GM18502 (cell line): ENCODE data around the gene FZD10.

Source experiments
- ATAC-seq: cut with Tn5 transposase; IDR thresholded peaks from one replicate; pipeline ENCODE4 v1.9.1; 2021; ENCODE audit warnings: mild to moderate bottlenecking; ENCODE audit not compliant: unreplicated experiment, poor library complexity

Gene FZD10

GRCh38 chr12:130162267-130162666 lies at the start of gene FZD10:
Gene FZD10, plus strand, starts transcription at chr12:130162464. Its CDS starts 479 bp downstream, at chr12:130162943.
- no peak for ATAC-seq

- no peak for ATAC-seq
Observed at GRCh38 chr12:130114952-130115351, 47.3 kb upstream of the FZD10 start.

GRCh38 chr12:130115646-130116045 lies 46.6 kb upstream of the FZD10 start:
- ATAC-seq, result no peak

GRCh38 chr12:130116791-130117190 lies 45.5 kb upstream of the FZD10 start:
- ATAC-seq, result no peak

- ATAC-seq, result no peak
Observed at GRCh38 chr12:130117233-130117632, 45.0 kb upstream of the FZD10 start.

GRCh38 chr12:130117701-130118100 lies 44.6 kb upstream of the FZD10 start:
- no peak for ATAC-seq

- no peak for ATAC-seq
Observed at GRCh38 chr12:130118181-130118580, 44.1 kb upstream of the FZD10 start.

GRCh38 chr12:130119241-130119861 lies 42.9 kb upstream of the FZD10 start:
- no peak for ATAC-seq

- no peak for ATAC-seq
Observed at GRCh38 chr12:130120012-130120805, 42.1 kb upstream of the FZD10 start.

GRCh38 chr12:130121226-130122000 lies 40.9 kb upstream of the FZD10 start:
- no peak for ATAC-seq

- ATAC-seq, result no peak
Observed at GRCh38 chr12:130122356-130122755, 39.9 kb upstream of the FZD10 start.

GRCh38 chr12:130124106-130124505 lies 38.2 kb upstream of the FZD10 start:
- ATAC-seq, result no peak

- ATAC-seq, result no peak
Observed at GRCh38 chr12:130124605-130125244, 37.5 kb upstream of the FZD10 start.

GRCh38 chr12:130126023-130126432 lies 36.2 kb upstream of the FZD10 start:
- ATAC-seq, result no peak

- no peak for ATAC-seq
Observed at GRCh38 chr12:130127532-130127911, 34.7 kb upstream of the FZD10 start.

- ATAC-seq, result no peak
Observed at GRCh38 chr12:130127912-130128789, 34.1 kb upstream of the FZD10 start.

GRCh38 chr12:130128790-130129735 lies 33.2 kb upstream of the FZD10 start:
- no peak for ATAC-seq

- no peak for ATAC-seq
Observed at GRCh38 chr12:130130346-130130745, 31.9 kb upstream of the FZD10 start.

- no peak for ATAC-seq
Observed at GRCh38 chr12:130131025-130131424, 31.2 kb upstream of the FZD10 start.
